Activated CD8-positive, alpha-beta memory T cell treated with anti-CD3 and anti-CD28 coated beads, Interleukin-2, amount 50 U/mL, for 24 hours (primary cell): Measurements from ENCODE around the gene ANKIB1.
"Not testable (repeated sequence)": the region's sequence is repeated elsewhere in the genome, so short reads cannot be mapped to it uniquely, and the experiment has no call there.

Experiments used
- DNase-seq: peaks from one replicate; pipeline ENCODE4 v3.0.0-alpha.2; 2020; ENCODE audit errors: extremely low read depth

Gene ANKIB1

DNA sequence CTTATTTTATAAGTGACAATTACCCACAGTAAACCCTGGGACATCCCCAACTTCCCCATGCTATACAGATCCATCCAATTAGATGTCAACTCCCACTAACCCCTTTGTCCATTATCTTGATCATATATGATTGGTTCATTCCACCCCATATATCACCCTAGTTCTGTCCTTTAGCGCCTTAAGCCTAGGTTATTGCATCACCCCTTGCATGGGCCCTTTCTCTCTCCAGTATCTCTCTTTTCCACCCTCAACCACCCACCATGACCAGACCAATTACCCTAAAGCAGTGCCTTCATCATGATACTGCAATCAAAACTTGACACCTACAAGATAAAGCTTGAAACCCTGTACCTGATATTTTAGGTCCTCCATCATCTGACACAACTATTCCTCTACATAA, 163.6 kb downstream of the ANKIB1 start:
- DNase-seq: no peak

DNA sequence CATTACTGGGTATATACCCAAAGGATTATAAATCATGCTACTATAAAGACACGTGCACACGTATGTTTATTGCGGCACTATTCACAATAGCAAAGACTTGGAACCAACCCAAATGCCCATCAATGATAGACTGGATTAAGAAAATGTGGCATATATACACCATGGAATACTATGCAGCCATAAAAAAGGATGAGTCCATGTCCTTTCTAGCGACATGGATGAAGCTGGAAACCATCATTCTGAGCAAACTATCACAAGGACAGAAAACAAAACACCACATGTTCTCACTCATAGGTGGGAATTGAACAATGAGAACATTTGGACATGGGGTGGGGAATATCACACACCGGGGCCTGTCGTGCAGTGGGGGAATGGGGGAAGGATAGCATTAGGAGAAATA, 164.4 kb downstream of the ANKIB1 start:
- not testable (repeated sequence) for DNase-seq

DNA sequence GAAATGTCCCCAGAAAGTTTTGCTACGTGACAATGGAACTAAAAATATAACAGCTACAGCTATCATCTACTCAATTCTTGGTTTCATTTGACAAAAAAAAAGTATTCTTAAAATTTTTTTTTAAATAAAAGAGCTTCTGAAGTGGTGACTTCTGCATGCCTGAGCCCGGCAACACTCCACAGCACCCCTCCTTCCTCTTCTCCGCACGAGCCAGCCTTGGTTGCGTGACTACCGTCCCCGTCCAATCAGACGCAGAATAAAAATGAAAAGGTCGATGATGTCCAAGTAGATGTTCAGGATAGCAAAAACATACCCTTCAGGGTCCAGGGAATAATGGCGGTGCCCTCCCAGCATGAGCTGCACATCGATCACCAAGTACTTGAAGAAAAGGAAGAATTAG, 167.0 kb downstream of the ANKIB1 start:
- no peak for DNase-seq

DNA sequence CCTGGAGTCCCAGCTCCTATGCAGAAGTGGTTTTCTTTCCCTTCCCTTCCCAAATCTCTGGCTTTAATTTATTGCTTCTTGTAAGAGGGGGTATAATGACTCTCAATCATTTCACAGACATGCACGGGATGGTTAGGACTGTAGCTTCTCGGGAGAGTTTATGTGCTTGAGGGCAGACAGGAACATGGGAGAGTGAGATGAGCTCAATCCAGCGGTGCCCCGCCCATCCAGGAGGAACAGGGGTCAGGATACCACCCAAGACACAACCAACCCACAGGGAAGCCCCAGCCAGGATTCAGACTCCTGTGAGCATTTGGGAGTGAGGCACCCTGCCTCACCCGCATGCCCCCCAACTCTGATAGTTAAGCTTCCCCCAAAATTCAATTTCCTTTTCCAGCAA, 167.8 kb downstream of the ANKIB1 start:
- DNase-seq: no peak

DNA sequence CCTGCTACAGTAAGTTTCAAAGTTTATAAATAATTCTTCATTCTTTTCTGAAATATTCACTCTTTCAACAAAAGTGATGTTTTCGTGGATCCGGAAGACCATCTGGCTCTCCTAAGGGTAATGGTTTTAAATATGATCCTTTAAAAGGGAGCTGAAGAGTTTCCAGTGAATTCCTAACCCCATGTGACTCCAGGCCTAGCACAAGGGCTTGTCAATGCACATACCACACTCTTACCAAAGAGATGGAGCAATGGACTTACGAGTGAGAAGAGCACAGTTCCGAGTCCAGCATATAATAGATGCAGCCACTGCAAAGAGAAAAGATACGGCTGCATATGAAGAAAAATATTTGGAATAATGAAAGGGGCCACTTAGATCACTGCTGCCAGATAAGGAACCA, 169.5 kb downstream of the ANKIB1 start:
- no peak for DNase-seq

DNA sequence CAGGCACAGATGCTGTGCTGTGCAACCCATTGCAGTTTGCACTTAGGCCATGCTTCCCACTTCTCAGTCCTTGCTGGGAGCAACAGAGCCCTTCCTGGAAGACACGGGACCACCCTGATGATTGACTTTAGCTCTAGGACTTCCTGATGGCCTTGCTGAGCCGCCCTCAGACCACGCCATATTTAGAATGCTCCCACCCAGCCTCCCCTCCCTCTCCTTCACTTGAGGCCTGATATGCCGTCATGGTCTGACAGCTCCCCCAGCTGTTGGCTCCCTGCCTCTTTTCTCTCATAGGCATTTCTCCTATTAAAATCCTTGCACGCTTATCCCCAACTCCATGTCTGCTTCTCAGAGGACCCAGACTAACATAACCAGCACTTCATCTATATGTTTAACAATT, 172.1 kb downstream of the ANKIB1 start:
- no peak for DNase-seq

DNA sequence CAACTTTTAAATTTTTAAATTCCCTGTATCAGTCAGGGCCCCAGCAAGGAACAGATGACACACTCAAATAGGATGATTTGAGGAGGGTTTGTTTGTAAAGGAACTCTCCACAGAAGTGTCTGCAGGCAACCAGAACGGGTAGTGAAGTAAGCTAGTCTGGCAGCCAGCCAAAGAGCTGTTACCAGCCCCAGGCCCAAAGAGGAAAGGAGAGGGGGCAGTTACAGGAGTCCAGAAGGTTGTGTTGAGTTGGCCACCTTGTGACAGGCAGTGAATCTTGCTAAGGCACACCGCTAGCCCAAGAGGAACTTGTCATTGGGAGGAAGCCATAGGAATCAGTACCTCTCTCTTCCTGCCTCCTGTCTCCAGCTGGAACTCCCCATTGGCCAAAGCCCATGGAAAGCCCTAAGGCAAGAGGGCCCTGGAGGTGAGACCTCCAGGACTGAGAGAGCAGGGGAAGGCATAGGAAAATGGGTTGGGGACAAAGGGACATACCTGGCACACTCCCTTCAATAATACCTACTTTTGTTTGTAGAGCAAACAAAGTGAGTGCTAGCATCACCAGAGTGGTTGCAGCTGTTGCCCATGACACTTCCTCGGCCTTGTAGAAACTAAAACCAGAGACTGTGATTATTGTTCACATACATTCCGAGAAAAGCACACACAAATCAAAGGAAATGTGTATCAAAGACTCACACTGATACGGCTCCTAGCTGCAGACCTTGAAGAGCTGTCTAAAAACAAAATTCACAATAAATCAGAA, 176.1 kb downstream of the ANKIB1 start:
- DNase-seq: no peak

DNA sequence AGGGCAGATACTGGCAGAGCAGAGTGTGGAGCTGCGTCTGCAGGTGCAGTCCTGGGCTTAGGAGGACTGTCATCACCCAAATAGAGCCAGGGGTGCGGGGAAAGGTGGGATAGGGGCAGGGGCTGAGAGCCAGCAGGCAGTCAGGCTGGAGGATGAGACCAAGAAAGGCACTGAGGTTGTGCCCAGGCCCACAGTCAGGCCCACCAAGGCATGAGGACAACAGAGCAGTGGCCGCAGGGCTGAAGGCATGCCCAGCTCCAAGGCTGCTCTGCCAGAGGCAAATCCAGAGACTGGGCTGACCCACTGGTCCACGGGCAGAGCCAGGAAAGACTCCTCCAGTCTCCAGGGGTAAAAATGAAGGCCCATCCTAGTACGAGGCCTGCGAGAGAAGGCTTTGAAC, 177.2 kb downstream of the ANKIB1 start:
- no peak for DNase-seq

DNA sequence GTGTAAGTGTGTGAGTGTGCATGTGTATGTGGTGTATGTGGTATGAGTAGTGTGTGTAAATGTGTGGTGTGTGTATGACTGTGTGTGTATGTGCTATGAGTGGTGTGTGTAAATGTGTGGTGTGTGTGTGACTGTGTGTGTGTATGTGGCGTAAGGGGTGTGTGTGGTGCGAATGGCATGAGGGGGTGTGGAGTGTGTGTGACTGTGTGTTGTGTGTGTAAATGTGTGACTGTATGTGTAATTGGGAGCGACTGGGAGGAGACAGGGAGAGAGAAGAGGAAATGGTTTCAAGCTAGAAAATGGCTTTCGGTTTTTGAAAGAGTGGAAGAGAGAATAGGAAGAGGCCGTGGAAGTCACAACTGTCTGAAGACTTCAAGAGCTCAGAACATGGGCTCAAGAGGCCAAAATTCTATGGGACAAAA, 177.9 kb downstream of the ANKIB1 start:
- DNase-seq: no peak

DNA sequence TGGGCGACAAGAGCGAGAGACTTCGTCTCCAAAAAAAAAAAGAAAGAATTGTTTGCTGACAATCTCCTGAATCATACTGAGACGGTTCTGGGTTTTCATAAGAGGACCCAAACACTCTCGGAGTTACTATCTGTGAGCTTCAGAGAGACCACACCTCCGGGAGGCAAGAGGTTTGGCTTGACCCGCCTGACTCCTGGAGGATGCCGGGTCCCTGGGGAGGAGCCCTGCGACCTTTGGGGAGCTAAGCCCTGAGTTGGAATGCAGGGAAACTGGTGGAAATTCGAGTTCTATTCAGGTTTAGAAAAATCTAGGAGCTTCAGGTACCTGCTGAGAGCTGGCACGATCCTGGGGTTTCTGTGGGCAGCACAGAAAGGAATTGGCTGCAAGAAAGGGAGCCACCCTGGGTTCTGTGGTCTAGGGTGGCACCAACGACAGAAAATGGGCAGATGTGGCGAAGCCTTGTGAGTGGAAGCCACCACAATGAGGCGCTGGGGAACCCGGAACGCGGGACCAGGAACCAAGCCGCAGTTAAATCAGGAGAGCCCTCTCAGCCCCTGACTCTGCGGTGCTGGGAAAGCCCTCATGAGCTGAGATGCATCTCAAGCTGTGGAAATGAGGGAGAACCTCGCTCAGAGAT, 179.7 kb downstream of the ANKIB1 start:
- DNase-seq: no peak

DNA sequence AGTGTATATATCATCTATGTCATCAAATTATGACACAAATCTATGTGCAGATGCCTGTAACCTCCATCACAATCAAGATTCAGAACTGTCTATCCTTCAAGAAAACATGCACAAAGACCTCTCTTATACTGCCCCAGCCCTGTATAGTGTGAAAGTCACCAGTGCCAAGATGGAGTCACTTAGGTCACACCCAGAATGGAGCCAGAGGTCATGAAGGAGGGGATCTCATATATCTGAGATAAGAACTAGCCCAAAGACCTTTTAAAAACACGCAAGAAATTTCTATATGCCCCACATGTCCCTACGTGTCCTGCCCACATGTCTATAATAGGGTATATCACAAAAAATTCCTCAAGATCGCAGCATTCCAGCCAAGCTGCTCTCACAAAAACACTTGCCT, 181.4 kb downstream of the ANKIB1 start:
- no peak for DNase-seq

DNA sequence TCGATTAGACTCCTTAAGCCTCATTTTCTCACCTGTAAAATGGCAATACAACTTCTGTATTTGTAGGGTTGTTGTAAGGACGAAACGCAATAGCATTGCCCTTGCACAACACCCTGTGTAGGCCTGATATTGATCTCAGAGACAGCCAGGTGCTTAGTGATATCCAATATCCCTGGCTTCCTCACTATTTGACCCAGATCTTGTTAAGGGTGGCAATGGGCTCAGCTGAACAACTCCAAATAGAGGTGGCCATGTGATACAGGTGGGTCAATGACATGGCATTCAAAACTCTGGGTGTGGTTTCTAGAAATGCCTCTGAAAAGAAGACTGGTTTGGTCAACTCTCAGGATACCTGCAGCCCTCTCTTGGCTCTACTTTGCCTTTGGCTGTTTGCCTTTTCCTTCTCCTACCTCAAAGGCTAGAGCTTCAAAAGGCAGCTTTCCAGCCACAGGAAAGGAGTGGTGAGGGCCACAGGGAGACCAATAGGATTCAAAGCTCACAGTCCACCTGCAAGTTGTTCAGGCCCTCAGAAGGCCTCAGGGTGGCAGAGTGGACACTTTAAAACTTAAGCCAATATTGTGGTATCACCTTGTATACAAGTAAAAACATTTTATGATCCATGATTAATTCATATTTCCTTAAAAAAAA, 186.6 kb downstream of the ANKIB1 start:
- DNase-seq: no peak

DNA sequence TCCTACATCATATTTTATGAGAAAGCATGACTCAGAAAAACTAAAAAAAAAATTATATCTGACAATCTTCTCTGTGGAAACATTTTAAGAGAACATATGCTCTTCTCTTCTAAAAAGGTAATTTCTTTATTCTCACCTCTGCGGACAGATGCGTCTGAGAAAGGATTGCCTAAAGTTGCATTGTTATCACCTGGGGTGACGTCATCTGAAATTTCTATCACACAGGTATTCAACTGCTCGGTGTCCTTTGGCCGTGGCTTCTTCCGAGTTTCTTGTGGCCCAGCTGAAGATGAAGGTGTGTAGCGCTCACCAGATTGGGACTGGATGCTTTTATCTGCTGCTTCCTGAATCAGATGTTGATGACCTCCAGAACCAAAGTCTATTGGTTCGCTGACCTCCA, 187.2 kb downstream of the ANKIB1 start:
- DNase-seq: no peak

DNA sequence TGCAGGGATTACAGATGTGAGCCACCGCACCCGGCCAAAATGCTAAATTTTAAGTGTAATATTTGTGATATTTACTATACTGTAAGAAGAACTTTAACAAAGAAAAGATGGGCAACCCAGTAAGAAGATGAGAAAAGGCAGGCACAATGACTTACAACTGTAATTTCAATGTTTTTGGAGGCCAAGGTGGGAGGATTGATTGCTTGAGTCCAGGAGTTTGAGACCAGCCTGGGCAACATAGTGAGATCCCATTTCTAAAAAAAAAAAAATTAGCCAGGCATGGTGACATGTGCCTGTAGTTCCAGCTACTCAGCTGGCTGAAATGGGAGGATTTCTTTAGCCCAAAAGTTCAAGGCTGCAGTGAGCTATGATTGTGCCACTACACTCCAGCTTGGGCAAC, 189.8 kb downstream of the ANKIB1 start:
- DNase-seq: no peak

DNA sequence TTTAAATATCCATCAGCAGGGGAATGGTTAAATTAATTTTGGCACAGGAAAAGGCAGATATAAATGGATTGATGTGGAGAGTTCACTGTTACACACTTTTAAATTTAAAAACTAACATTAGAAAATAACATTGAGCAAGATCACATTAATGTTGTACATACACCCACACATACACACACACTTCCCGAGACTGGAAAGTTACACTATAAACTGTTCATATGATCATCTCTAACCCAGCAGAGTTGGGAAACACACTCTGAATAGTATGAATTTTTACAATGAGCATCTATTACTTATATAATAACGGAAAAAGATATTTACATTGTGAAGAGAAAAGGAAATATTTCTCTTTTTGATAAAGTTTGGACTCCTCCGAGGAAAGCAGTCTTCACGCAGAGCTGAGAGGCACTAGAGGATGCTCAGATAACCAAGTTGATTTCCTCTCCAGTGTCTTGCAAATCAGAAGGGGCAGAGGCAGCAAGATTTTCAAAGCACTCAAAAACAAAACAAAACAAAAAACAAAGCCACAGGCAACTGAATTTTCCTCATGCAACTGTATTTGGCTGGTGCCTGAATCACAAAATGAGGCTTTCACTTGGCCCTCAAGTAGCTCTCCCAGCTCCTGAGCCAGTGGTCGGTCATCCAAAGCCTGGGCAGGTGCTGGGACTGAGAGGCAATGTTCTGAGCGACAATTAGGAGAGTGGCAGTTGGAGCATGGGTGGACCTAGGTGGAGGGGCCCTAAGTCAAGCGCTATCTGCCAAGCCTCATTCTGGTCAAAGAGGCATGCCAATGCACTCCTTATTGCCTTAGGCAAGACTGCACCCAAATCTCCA, 191.1 kb downstream of the ANKIB1 start:
- DNase-seq: no peak

DNA sequence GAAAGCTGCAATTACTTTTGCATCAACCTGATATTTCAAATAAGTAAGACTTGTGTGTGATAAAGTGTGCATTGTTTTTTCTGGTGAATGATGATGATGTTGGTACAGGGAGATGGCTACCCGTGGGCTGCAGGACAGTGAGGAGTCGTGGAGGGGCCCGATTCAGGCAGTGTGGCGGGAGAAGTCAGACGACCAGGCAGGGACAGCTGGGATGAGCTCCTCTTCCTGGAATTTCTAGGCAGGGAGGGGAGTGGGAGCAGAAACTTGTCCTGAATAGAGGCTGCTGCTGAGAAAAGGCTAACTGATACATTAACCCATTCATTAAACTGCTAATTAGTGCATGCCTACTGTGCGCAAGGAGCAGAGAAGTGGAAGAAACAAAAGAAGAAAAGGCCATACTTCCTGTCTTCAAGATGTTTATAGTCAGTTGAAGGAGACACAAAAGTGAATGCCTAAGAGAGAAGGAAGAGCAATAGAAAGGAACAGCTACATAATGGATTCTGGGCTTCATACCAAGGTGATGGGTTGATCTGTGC, 192.2 kb downstream of the ANKIB1 start:
- no peak for DNase-seq

DNA sequence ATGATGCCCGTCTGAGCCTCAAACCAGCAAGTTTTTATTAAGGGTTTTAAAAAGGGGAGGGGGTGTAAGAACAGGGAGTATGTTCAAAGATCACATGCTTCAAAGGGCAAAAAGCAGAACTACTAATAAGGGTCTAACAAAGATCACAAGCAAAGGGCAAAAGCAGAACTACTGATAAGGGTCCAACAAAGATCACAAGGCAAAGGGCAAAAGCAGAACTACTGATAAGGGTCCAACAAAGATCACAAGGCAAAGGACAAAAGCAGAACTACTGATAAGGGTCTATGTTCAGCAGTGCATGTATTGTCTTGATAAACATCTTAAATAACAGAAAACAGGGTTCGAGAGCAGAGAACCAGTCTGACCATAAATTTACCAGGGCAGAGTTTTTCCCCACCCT, 196.9 kb downstream of the ANKIB1 start:
- not testable (repeated sequence) for DNase-seq

DNA sequence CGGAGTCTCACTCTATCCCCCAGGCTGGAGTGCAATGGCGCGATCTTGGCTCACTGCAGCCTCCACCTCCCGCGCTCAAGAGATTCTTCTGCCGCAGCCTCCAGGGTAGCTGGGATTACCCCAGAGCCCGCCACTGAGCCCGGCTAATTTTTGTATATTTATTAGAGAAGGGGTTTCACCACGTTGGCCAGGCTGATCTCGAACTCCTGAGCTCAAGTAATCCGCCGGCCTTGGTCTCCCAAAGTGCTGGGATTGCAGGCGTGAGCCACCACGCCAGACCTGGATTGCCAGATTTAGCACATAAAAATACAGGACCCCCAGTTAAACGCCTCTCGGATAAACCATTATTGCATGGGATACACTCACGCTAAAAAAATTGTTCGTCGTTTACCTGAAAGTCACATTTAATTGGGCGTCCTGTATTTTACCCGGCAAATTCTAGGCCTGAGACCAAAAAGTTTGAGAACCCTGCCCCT, 201.1 kb downstream of the ANKIB1 start:
- no peak for DNase-seq

DNA sequence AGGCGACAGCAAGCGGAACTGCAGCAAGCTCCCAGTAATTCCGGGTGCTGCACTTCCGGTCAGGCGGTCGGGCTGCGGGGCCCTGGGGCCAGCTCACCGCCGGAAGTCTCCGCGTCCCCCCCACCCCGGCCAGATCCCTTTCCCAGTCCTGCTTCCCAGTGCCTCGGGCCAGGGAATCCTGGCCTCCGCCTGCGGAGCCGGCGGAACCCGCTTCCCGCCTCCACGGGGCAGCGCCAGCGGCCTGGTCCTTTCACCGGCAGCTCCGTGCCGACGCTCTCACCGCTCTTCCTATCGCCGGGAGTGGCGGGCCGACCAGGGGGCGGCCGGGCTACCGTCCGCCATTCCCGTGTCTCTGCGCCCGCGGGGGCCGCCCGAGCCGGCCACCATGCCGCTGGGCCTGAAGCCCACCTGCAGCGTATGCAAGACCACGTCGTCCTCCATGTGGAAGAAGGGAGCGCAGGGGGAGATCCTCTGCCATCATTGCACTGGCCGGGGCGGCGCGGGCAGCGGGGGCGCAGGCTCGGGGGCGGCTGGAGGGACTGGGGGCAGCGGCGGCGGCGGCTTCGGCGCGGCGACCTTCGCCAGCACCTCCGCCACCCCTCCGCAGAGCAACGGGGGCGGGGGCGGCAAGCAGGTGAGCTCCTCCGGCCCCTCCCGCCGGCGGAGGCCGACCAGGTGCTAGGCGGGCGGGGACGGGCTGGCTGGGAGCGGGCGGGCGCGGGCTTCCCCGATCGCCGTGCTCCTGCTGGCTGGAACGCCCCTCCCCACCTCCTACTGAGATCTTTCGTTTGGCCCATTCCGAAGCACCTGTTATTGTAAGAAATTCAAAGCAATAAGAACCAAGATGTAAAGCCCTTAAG, 201.8 kb downstream of the ANKIB1 start, which contains the start of gene GATAD1:
TSS of gene GATAD1 (plus strand) at position 138 of the 860 bp plus-strand sequence. CDS start at position 386, 248 bp downstream.
- peak; percentile 41 for DNase-seq

DNA sequence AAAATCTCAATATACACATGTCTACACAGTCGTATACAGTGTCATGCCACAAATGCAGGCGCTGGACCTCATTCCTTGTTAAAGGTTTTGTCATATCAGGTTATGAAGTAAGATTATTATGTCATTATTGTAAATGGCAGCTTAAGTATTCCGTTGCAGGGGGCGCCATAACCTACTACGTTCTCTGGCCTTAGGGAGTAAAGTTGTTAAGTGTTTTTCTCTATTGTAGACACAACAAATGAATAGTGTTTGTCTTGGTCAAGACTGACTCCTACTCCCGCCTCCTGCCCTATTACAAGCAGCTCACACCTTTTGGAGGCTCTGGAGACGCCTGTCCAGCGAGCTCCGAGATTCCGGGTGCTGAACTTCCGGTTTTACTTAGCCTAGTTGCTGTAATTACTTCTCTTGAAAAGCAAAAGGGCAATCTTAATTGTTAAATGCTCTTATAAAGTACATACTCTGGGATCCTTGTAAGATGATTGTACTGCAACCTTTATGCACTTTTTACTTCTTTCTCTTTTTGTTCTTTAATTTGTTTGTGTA, 202.5 kb downstream of the ANKIB1 start:
- DNase-seq: peak; percentile 23
